ENCODE results near the gene ZMAT2.

DNA sequence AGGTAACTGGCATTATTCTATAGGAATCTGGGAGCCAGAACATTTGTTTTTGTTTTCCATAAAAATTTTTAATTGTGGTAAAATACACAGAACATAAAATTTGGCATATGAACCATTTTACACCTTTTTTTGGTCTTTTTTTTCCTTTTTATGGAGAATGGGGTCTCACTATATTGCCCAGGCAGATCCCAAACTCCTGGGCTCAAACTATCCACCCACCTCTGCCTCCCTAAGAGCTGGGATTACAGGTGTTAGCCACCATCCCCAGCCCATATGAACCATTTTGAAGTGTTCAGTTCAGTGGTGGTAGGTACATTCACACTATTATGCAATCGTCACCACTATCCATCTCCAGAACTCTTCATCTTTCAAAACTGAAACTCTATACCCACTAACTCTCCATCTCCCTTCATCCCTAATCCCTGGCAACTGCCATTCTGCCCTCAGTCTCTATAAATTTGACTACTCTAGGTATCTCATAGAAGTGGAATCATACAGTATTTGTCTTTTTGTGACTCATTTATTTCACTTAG, 13.4 kb downstream of the ZMAT2 start:
- no peak for TF ChIP-seq ZSCAN29 (IDR thresholded peaks at IDR 0.05)
- no peak for TF ChIP-seq POLR2AphosphoS5 (IDR thresholded peaks at IDR 0.05; ENCODE audit: low read length)
- TF ChIP-seq BMI1 (IDR thresholded peaks at IDR 0.05; ENCODE audit: borderline replicate concordance) = no peak
- TF ChIP-seq GABPA (IDR thresholded peaks at IDR 0.05; ENCODE audit: low read depth) = no peak
- TF ChIP-seq, protein P1, sequence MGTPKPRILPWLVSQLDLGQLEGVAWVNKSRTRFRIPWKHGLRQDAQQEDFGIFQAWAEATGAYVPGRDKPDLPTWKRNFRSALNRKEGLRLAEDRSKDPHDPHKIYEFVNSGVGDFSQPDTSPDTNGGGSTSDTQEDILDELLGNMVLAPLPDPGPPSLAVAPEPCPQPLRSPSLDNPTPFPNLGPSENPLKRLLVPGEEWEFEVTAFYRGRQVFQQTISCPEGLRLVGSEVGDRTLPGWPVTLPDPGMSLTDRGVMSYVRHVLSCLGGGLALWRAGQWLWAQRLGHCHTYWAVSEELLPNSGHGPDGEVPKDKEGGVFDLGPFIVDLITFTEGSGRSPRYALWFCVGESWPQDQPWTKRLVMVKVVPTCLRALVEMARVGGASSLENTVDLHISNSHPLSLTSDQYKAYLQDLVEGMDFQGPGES (IDR thresholded peaks at IDR 0.05) = no peak
- TF ChIP-seq NFYB (IDR thresholded peaks at IDR 0.05; ENCODE audit: insufficient read depth, low read depth, low read length) = no peak
